RWPE2 (cell line): ENCODE results near the gene TEKT2.

Experiments used
- ATAC-seq: fragments of 200-7000 bp; cut with Tn5 transposase; 3 replicates; pipeline ENCODE4 v1.9.1; 2021; ENCODE audit warnings: low read depth
- DNase-seq: peaks from one replicate; pipeline ENCODE4 v3.0.0-alpha.2; 2020; ENCODE audit warnings: low spot score
- H3K27ac ChIP-seq: fragments of 450-650 bp; 2 replicates; pipeline ENCODE4 v1.5.1; 2017; ENCODE audit warnings: mild to moderate bottlenecking; ENCODE audit not compliant: poor library complexity, severe bottlenecking
- H3K27me3 ChIP-seq: fragments of 250-450 bp; sonication (Bioruptor Pico); 2 replicates; pipeline ENCODE4 v1.5.1; 2021; ENCODE audit warnings: mild to moderate bottlenecking, moderate library complexity; ENCODE audit not compliant: insufficient read depth, poor library complexity, severe bottlenecking
- H3K36me3 ChIP-seq: fragments of 250-450 bp; sonication (Bioruptor Pico); 2 replicates; pipeline ENCODE4 v1.5.1; 2020; ENCODE audit warnings: low read depth, mild to moderate bottlenecking, moderate library complexity
- H3K4me1 ChIP-seq: fragments of 250-450 bp; sonication (Bioruptor Pico); 2 replicates; pipeline ENCODE4 v1.5.1; 2021; ENCODE audit warnings: mild to moderate bottlenecking, moderate library complexity; ENCODE audit not compliant: insufficient read depth, poor library complexity, severe bottlenecking
- H3K4me3 ChIP-seq: fragments of 250-450 bp; sonication (Bioruptor Pico); 2 replicates; pipeline ENCODE4 v1.5.1; 2021; ENCODE audit warnings: mild to moderate bottlenecking, moderate library complexity; ENCODE audit not compliant: severe bottlenecking
- H3K9me3 ChIP-seq: fragments of 250-450 bp; sonication (Bioruptor Pico); 2 replicates; pipeline ENCODE4 v1.5.1; 2021; ENCODE audit warnings: mild to moderate bottlenecking, moderate library complexity; ENCODE audit not compliant: severe bottlenecking
- TF ChIP-seq, protein P1 (sequence below): fragments of 450-650 bp; IDR thresholded peaks from one replicate; pipeline ENCODE4 v1.5.1; 2017; ENCODE audit warnings: mild to moderate bottlenecking, moderate library complexity; ENCODE audit not compliant: poor library complexity, severe bottlenecking

Gene TEKT2

GRCh38 chr1:36083635-36084496 is at the start of gene TEKT2:
Gene TEKT2 (plus strand): TSS chr1:36084094. CDS start chr1:36084922, 828 bp downstream.
- H3K4me1 ChIP-seq, result peaks cover 3% of the 10 kb centered on the region
- H3K27me3 ChIP-seq, result no peaks in the 10 kb centered on the region
- H3K27ac ChIP-seq, result no peak within 1 kb of the TSS
- TF ChIP-seq, protein P1, sequence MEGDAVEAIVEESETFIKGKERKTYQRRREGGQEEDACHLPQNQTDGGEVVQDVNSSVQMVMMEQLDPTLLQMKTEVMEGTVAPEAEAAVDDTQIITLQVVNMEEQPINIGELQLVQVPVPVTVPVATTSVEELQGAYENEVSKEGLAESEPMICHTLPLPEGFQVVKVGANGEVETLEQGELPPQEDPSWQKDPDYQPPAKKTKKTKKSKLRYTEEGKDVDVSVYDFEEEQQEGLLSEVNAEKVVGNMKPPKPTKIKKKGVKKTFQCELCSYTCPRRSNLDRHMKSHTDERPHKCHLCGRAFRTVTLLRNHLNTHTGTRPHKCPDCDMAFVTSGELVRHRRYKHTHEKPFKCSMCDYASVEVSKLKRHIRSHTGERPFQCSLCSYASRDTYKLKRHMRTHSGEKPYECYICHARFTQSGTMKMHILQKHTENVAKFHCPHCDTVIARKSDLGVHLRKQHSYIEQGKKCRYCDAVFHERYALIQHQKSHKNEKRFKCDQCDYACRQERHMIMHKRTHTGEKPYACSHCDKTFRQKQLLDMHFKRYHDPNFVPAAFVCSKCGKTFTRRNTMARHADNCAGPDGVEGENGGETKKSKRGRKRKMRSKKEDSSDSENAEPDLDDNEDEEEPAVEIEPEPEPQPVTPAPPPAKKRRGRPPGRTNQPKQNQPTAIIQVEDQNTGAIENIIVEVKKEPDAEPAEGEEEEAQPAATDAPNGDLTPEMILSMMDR, result no peak
- no peaks in the 10 kb centered on the region for H3K9me3 ChIP-seq
- ATAC-seq (no peak), DNase-seq (no peak)
- no peak within 1 kb of the TSS for H3K4me3 ChIP-seq
- H3K36me3 ChIP-seq, result no peaks in the 10 kb centered on the region

- no peak for DNase-seq
- H3K27me3 ChIP-seq, result no peaks in the 10 kb centered on the region
- peaks cover 47% of the 10 kb centered on the region for H3K36me3 ChIP-seq
- H3K27ac ChIP-seq, result peak overlapping the region; percentile 76
- H3K4me1 ChIP-seq, result peaks cover 16% of the 10 kb centered on the region
- H3K4me3 ChIP-seq, result no peak overlapping the region
- TF ChIP-seq, protein P1, result no peak
- ATAC-seq, result peak; percentile 100
- no peaks in the 10 kb centered on the region for H3K9me3 ChIP-seq
Observed at GRCh38 chr1:36034692-36035091, 49.2 kb upstream of the TEKT2 start.

DNA sequence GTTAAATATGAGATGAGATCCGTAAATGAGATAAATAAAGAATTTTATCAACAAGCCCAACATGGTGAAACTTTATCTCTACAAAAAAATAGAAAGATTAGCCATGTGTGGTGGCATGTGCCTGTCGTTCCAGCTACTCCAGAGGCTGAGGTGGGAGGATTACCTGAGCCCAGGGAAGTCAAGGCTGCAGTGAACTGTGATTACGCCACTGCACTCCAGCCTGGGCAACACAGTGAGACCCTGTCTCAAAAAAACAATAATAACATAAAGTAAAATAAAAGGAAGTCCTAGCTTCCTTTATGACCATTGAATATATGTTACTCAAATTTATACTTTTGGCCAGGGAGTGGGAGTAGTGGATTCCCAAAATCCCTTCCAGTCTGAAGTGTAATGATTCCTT is 48.7 kb upstream of the TEKT2 start:
- TF ChIP-seq, protein P1, result no peak
- Histone ChIP-seq H3K36me3 (peaks cover 52% of the 10 kb centered on the region), H3K4me3 (no peak overlapping the region), H3K4me1 (peaks cover 16% of the 10 kb centered on the region), H3K9me3 (no peaks in the 10 kb centered on the region), H3K27me3 (no peaks in the 10 kb centered on the region), H3K27ac (peak overlapping the region; percentile 76)
- DNase-seq (no peak), ATAC-seq (no peak)

DNA sequence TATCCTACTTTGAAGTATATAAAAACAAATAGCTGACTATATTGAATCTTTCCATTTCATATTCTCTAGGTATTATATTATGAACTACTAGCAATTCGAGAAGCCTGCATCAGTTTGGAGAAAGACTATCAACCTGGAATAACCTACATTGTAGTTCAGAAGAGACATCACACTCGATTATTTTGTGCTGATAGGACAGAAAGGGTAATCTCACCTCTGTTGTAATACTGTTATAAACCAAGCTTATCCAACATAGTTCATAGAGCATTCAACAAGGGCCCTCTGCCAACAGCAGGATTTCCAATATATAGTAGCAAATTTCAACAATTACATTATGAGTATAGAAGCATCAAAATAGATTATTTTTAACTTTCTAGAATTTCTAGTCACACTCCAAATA is 43.7 kb upstream of the TEKT2 start:
- Histone ChIP-seq H3K4me1 (peaks cover under 1% of the 10 kb centered on the region), H3K36me3 (peaks cover 61% of the 10 kb centered on the region), H3K4me3 (no peak overlapping the region), H3K9me3 (no peaks in the 10 kb centered on the region), H3K27ac (no peak overlapping the region), H3K27me3 (no peaks in the 10 kb centered on the region)
- ATAC-seq (no peak), DNase-seq (no peak)
- TF ChIP-seq, protein P1, result no peak

- ATAC-seq (no peak), DNase-seq (no peak)
- H3K27me3 ChIP-seq, result no peaks in the 10 kb centered on the region
- H3K4me3 ChIP-seq, result no peak overlapping the region
- no peaks in the 10 kb centered on the region for H3K9me3 ChIP-seq
- TF ChIP-seq, protein P1, result no peak
- H3K36me3 ChIP-seq, result peaks cover 7% of the 10 kb centered on the region
- no peak overlapping the region for H3K27ac ChIP-seq
- no peaks in the 10 kb centered on the region for H3K4me1 ChIP-seq
Observed at GRCh38 chr1:36051821-36052220, 32.1 kb upstream of the TEKT2 start.
